ENCODE measurements around the gene EBLN1. TPM values are rescaled to one million over a fixed set of nuclear protein-coding genes. Genes with fewer than 3 reads are reported as not detected.

The EBLN1 gene
- total and polyA plus RNA-seq, 2 of the 13 experiments (the other 11 are each of a cell fraction or from before 2014, with no cell fraction given), result not detected

DNA sequence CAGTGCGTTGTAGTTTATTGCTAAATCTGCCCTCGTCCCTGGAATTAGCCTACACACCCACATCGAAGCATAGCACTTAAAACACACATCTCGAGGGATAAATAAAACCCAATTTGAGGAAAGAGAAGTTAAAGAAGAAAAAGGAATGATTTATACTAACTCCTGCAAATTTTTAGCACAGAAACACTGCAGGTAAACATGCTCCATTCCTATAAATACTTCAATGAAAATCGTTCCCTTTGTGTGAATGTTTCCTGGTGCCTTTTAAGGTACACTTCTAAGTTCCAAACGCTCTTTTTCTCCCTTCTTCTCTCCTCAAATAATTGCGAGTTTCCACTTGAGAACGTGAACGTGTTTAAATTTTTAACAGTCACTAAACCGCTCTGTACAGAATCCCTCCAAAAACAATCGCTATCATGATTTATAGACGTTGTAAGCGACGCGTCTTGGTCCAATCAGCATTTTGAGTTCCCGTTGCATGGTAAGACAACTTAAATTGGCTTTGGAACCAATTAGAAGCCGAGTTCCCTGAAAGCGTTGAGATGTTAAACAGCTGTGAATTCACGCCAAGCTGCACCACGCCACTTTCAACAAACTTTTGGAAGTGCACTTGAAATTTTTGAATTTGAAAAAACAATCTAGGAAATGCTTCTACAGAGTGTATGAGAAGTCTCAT lies 12.5 kb upstream of the EBLN1 start:
- DNase-seq (ENCODE audit: low spot score) (no peak), ATAC-seq (no peak), FAIRE-seq (peak; percentile 23)
- in situ Hi-C loops (cut with HindIII; ENCODE audit: extremely low pct_ligation_motif_present, low pct_unique_long_range_greater_than_20kb), result no loop called here
- Histone ChIP-seq H3K79me2 (ENCODE audit: insufficient read depth, low read length) (no peaks in the 10 kb centered on the region), H3K4me1 (ENCODE audit: insufficient read depth, low read length) (peaks cover 5% of the 10 kb centered on the region; the same call in 1 of the 2 replicates), H2AFZ (ENCODE audit: low read length) (peak overlapping the region; percentile 96), H3K27ac (ENCODE audit: extremely low read length, insufficient read depth, low read length) (no peak overlapping the region), H3K4me3 (replicated peaks in 1 of 3; ENCODE audit: insufficient read depth in 1 of 3, low read depth in 2 of 3, low read length in 3 of 3) (peak overlapping the region; percentile 81 to 91 (median 81); a peak in 5 of 6 replicates), H3K27me3 (ENCODE audit: control insufficient read depth in 1 of 2, insufficient read depth in 2 of 2, low read length in 2 of 2) (peaks cover 0 to 16% of the 10 kb centered on the region in 2 experiments; a peak in 2 of 5 replicates), H3K9ac (ENCODE audit: insufficient read depth, low read depth, low read length) (peak overlapping the region; percentile 39), H3K36me3 (replicated peaks in 1 of 2; ENCODE audit: control insufficient read depth in 1 of 2, insufficient read depth in 2 of 2, low read length in 2 of 2) (no peaks in the 10 kb centered on the region), H3K9me3 (ENCODE audit: low read length) (no peaks in the 10 kb centered on the region), H3K4me2 (ENCODE audit: low read depth, low read length) (peak overlapping the region; percentile 78), H4K20me1 (ENCODE audit: insufficient read depth, low read length) (no peaks in the 10 kb centered on the region)
- intact Hi-C loops (cut with micrococcal nuclease; ENCODE audit: unreplicated experiment), result no loop called here
- TF ChIP-seq SP1 (IDR thresholded peaks at IDR 0.05) (no peak), SP1 (CRISPR knock-in tag; IDR thresholded peaks at IDR 0.05) (no peak), ZNF430 (CRISPR knock-in tag; IDR thresholded peaks at IDR 0.05) (no peak), TARDBP (CRISPR knock-in tag; IDR thresholded peaks at IDR 0.05) (0 out of 2 replicates have a peak, but pooled peaks have one; percentile 20), BORCS8-MEF2B (CRISPR knock-in tag; IDR thresholded peaks at IDR 0.05) (no peak), HHEX (CRISPR knock-in tag; IDR thresholded peaks at IDR 0.05) (no peak)
- ChIA-PET POLR2A (no interaction called here), CTCF (ENCODE audit: low intra/inter-chr PET ratio, low total read pairs) (no interaction called here)
- 1% methylated on average over 20 of the region's 20 CpGs for WGBS (ENCODE audit: low lambda C conversion rate)
- no TSS peak for BruUV-seq (replicated peaks)

- ATAC-seq (no peak), FAIRE-seq (no peak), DNase-seq (ENCODE audit: low spot score) (no peak)
- in situ Hi-C loops (cut with HindIII; ENCODE audit: extremely low pct_ligation_motif_present, low pct_unique_long_range_greater_than_20kb), result no loop called here
- peaks cover 5% of the 10 kb centered on the region; the same call in 1 of the 2 replicates for H3K4me1 ChIP-seq (ENCODE audit: insufficient read depth, low read length)
- H3K36me3 ChIP-seq (replicated peaks in 1 of 2; ENCODE audit: control insufficient read depth in 1 of 2, insufficient read depth in 2 of 2, low read length in 2 of 2), result no peaks in the 10 kb centered on the region
- H3K79me2 ChIP-seq (ENCODE audit: insufficient read depth, low read length), result no peaks in the 10 kb centered on the region
- H3K9ac ChIP-seq (ENCODE audit: insufficient read depth, low read depth, low read length), result peak overlapping the region; percentile 39
- intact Hi-C loops (cut with micrococcal nuclease; ENCODE audit: unreplicated experiment), result loop anchor here (1.0 to 10.0 kb wide), 3 partner anchors 87 to 305 kb away; partner anchors contain the start of genes COMMD3 and DNAJC1
- 0% methylated on average over 6 of the region's 6 CpGs for WGBS (ENCODE audit: low lambda C conversion rate)
- H3K27ac ChIP-seq (ENCODE audit: extremely low read length, insufficient read depth, low read length), result no peak overlapping the region
- H3K4me2 ChIP-seq (ENCODE audit: low read depth, low read length), result peak overlapping the region; percentile 78
- H2AFZ ChIP-seq (ENCODE audit: low read length), result peak overlapping the region; percentile 96
- BruUV-seq (replicated peaks), result no TSS peak
- H4K20me1 ChIP-seq (ENCODE audit: insufficient read depth, low read length), result no peaks in the 10 kb centered on the region
- POLR2A ChIA-PET, result interaction anchor here (0.9 to 2.2 kb wide), 4 partner anchors 49 to 111 kb away, joined by 3 to 32 read pairs (median 3); partner anchors contain the start of gene COMMD3
- no peaks in the 10 kb centered on the region for H3K9me3 ChIP-seq (ENCODE audit: low read length)
- CTCF ChIA-PET (ENCODE audit: low intra/inter-chr PET ratio, low total read pairs), result no interaction called here
- H3K4me3 ChIP-seq (replicated peaks in 1 of 3; ENCODE audit: insufficient read depth in 1 of 3, low read depth in 2 of 3, low read length in 3 of 3), result peak overlapping the region; percentile 81 to 91 (median 81)
- peaks cover 0 to 14% of the 10 kb centered on the region in 2 experiments; a peak in 2 of 5 replicates for H3K27me3 ChIP-seq (ENCODE audit: control insufficient read depth in 1 of 2, insufficient read depth in 2 of 2, low read length in 2 of 2)
- TF ChIP-seq ZBTB21 (CRISPR knock-in tag; IDR thresholded peaks at IDR 0.05), result no peak
- no peak for TF ChIP-seq ZNF382 (CRISPR knock-in tag; IDR thresholded peaks at IDR 0.05; ENCODE audit: borderline replicate concordance)
- no peak for TF ChIP-seq CEBPG (CRISPR knock-in tag; IDR thresholded peaks at IDR 0.05)
- TF ChIP-seq SCMH1 (CRISPR knock-in tag; IDR thresholded peaks at IDR 0.05; ENCODE audit: borderline replicate concordance), result no peak
- no peak for TF ChIP-seq MXD4 (CRISPR knock-in tag; IDR thresholded peaks at IDR 0.05)
- no peak for TF ChIP-seq PAWR (CRISPR knock-in tag; IDR thresholded peaks at IDR 0.05; ENCODE audit: borderline replicate concordance)
- no peak for TF ChIP-seq ZNF792 (CRISPR knock-in tag; IDR thresholded peaks at IDR 0.05)
- TF ChIP-seq MTF1 (CRISPR knock-in tag; IDR thresholded peaks at IDR 0.05), result no peak
- TF ChIP-seq ZNF33B (CRISPR knock-in tag; IDR thresholded peaks at IDR 0.05), result no peak
- no peak for TF ChIP-seq ZNF660 (CRISPR knock-in tag; IDR thresholded peaks at IDR 0.05; ENCODE audit: borderline replicate concordance, low read depth)
- no peak for TF ChIP-seq ZC3H13 (CRISPR knock-in tag; IDR thresholded peaks at IDR 0.05)
- TF ChIP-seq ZNF747 (CRISPR knock-in tag; IDR thresholded peaks at IDR 0.05; ENCODE audit: borderline replicate concordance), result no peak
- TF ChIP-seq PAX8 (CRISPR knock-in tag; IDR thresholded peaks at IDR 0.05; ENCODE audit: borderline replicate concordance), result no peak
These were observed 12.0 kb upstream of the EBLN1 start for GRCh38 chr10:22229802-22230157.
